Fibroblast of lung (primary cell): Measurements from ENCODE around the gene C1orf116. TPM values are rescaled to one million over a fixed set of nuclear protein-coding genes. Genes with fewer than 3 reads are reported as not detected.

Experiments
- DNase-seq, 2 donors: peaks; one replicate each; pipeline versions ENCODE4 v3.0.0 to v3.0.0-alpha.2; 2010; ENCODE audit warnings: low read depth in 2 of 2
- H2AFZ ChIP-seq: 2 replicates; pipeline ENCODE4 v1.5.1; 2012; ENCODE audit warnings: low read length, control low read depth, inconsistent platforms
- H3K27ac ChIP-seq: 2 replicates; pipeline ENCODE4 v1.5.1; 2011; ENCODE audit warnings: low read length, control low read depth; ENCODE audit not compliant: insufficient read depth
- H3K27me3 ChIP-seq: 2 replicates; pipeline ENCODE4 v1.5.1; 2011; ENCODE audit warnings: mild to moderate bottlenecking, low read length; ENCODE audit not compliant: control insufficient read depth, insufficient read depth
- H3K36me3 ChIP-seq: 2 replicates; pipeline ENCODE4 v1.5.1; 2011; ENCODE audit warnings: low read length; ENCODE audit not compliant: control insufficient read depth, insufficient read depth
- H3K4me1 ChIP-seq: 2 replicates; pipeline ENCODE4 v1.5.1; 2011; ENCODE audit warnings: low read length; ENCODE audit not compliant: control insufficient read depth, insufficient read depth; ENCODE audit errors: extremely low read depth
- H3K4me2 ChIP-seq: 2 replicates; pipeline ENCODE4 v1.5.1; 2011; ENCODE audit warnings: low read length, control low read depth; ENCODE audit not compliant: insufficient read depth; ENCODE audit errors: extremely low read depth
- H3K4me3 ChIP-seq, 4 experiments: fragments of 200-600 bp in 1 of 4; sonication (generic) in 1 of 4; replicated peaks in 1 of 4; 2 replicates each; pipeline ENCODE4 v1.5.1; 2011 to 2016; ENCODE audit warnings: low read length in 4 of 4, low read depth in 3 of 4, mild to moderate bottlenecking in 3 of 4, control low read depth in 2 of 4, inconsistent platforms in 1 of 4, mixed read lengths in 1 of 4; ENCODE audit not compliant: insufficient read depth in 1 of 4; ENCODE audit errors: control extremely low read depth in 1 of 4
- H3K79me2 ChIP-seq: 2 replicates; pipeline ENCODE4 v1.5.1; 2012; ENCODE audit warnings: mild to moderate bottlenecking, low read length, inconsistent platforms; ENCODE audit not compliant: control insufficient read depth, insufficient read depth
- H3K9ac ChIP-seq: 2 replicates; pipeline ENCODE4 v1.5.1; 2011; ENCODE audit warnings: mild to moderate bottlenecking, low read length, control low read depth; ENCODE audit not compliant: insufficient read depth
- H3K9me3 ChIP-seq: 2 replicates; pipeline ENCODE4 v1.5.1; 2012; ENCODE audit warnings: low read depth, low read length; ENCODE audit not compliant: control insufficient read depth, insufficient read depth
- H4K20me1 ChIP-seq: 2 replicates; pipeline ENCODE4 v1.5.1; 2011; ENCODE audit warnings: low read length; ENCODE audit not compliant: control insufficient read depth, insufficient read depth; ENCODE audit errors: extremely low read depth
- EZH2 ChIP-seq: IDR thresholded peaks from 2 replicates; pipeline ENCODE4 v1.5.1; 2012; ENCODE audit warnings: low read length, control low read depth, mild to moderate bottlenecking; ENCODE audit errors: missing control alignments
- polyA plus RNA-seq, 2 donors: library from polyadenylated mRNA; depleted of rRNA in 1 of 2; stranded (reverse) in 1 of 2; unstranded in 1 of 2; fragments of >200 nt; gene quantifications; 2 replicates each; pipeline ENCODE4 v1.2.1, GENCODE V29; 2011 to 2012; ENCODE audit warnings: missing spikeins in 1 of 2
- total RNA-seq: library from RNA; depleted of rRNA; stranded (reverse); fragments of >200 nt; gene quantifications from 2 replicates; pipeline ENCODE4 v1.2.1, GENCODE V29; 2014
- TF ChIP-seq, protein P1 (sequence below), 2 donors: IDR thresholded peaks in 1 of 2; conservative IDR thresholded peaks in 1 of 2; 1 replicate in 1 of 2; 2 replicates in 1 of 2; pipeline ENCODE4 v1.5.1; 2011 to 2012; ENCODE audit warnings: low read length in 2 of 2, control low read depth in 1 of 2, inconsistent platforms in 1 of 2, low read depth in 1 of 2, mild to moderate bottlenecking in 1 of 2

The C1orf116 gene
- total and polyA plus RNA-seq, 2 donors (not counting 1 experiment from before 2014, with no cell fraction given), result 0.06 TPM; not detected in 1

DNA sequence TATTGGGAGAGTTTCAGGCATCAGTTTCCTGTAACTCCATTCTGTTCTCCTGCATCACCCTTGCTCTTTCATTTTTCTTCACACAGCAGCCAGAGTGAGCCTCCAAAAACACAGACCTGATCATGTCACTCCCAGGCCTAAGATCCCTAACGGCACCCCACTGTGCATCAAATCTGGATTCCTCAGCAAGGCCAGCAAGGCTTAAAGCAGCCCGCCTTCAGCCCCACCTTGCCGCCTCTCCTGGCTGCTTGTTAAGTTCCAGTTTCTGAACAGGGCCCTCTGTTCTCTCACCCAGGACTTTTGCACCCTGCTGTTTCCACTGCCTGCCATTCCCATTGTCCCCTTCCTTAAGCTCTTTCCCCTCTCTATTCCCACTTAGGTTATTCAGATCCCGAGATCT lies 29.3 kb downstream of the C1orf116 start:
- Histone ChIP-seq H3K9me3 (no peaks in the 10 kb centered on the region), H3K27ac (no peak overlapping the region), H3K9ac (no peak overlapping the region), H3K4me2 (no peak overlapping the region), H4K20me1 (no peaks in the 10 kb centered on the region), H3K79me2 (no peaks in the 10 kb centered on the region), H3K27me3 (no peaks in the 10 kb centered on the region), H3K36me3 (no peaks in the 10 kb centered on the region), H3K4me1 (no peaks in the 10 kb centered on the region), H2AFZ (no peak overlapping the region), H3K4me3 (no peak overlapping the region)
- DNase-seq, result no peak
- TF ChIP-seq, protein P1, sequence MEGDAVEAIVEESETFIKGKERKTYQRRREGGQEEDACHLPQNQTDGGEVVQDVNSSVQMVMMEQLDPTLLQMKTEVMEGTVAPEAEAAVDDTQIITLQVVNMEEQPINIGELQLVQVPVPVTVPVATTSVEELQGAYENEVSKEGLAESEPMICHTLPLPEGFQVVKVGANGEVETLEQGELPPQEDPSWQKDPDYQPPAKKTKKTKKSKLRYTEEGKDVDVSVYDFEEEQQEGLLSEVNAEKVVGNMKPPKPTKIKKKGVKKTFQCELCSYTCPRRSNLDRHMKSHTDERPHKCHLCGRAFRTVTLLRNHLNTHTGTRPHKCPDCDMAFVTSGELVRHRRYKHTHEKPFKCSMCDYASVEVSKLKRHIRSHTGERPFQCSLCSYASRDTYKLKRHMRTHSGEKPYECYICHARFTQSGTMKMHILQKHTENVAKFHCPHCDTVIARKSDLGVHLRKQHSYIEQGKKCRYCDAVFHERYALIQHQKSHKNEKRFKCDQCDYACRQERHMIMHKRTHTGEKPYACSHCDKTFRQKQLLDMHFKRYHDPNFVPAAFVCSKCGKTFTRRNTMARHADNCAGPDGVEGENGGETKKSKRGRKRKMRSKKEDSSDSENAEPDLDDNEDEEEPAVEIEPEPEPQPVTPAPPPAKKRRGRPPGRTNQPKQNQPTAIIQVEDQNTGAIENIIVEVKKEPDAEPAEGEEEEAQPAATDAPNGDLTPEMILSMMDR (conservative IDR thresholded peaks at IDR 0.05 in 1 of 2, IDR thresholded peaks at IDR 0.05 in 1 of 2; ENCODE audit: low read depth in 1 of 2, low read length in 2 of 2), result no peak
- no peak for TF ChIP-seq EZH2

DNA sequence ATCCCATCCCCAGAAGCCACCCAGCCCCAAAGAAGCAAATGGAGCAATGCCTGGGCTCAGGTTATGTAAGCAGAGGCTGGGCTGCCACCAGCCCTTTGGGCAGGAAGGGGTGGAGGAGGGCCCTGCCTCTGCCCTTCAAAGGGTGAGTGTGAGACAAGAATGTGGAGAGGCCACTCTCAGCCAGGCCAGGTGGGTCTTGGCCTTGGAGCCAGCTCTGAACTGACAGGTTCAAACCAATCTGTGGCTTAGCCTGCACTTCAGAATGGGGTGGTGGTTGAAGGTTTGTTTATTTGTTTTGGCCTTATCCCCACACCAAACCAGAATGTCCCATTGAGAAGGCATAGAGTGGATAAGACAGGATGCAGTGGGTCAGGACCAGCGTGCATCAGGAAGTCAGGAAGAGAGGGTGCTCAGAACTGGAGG lies 29.8 kb downstream of the C1orf116 start:
- H3K27me3 ChIP-seq, result no peaks in the 10 kb centered on the region
- peak; percentile 40 to 72 for DNase-seq
- H3K27ac ChIP-seq, result no peak overlapping the region
- H3K9me3 ChIP-seq, result no peaks in the 10 kb centered on the region
- no peak overlapping the region for H3K4me3 ChIP-seq
- no peak overlapping the region for H3K9ac ChIP-seq
- no peak overlapping the region for H2AFZ ChIP-seq
- TF ChIP-seq EZH2, result no peak
- TF ChIP-seq, protein P1 (conservative IDR thresholded peaks at IDR 0.05 in 1 of 2, IDR thresholded peaks at IDR 0.05 in 1 of 2; ENCODE audit: low read depth in 1 of 2, low read length in 2 of 2), result no peak
- no peaks in the 10 kb centered on the region for H4K20me1 ChIP-seq
- no peaks in the 10 kb centered on the region for H3K36me3 ChIP-seq
- H3K4me1 ChIP-seq, result no peaks in the 10 kb centered on the region
- no peak overlapping the region for H3K4me2 ChIP-seq
- no peaks in the 10 kb centered on the region for H3K79me2 ChIP-seq

DNA sequence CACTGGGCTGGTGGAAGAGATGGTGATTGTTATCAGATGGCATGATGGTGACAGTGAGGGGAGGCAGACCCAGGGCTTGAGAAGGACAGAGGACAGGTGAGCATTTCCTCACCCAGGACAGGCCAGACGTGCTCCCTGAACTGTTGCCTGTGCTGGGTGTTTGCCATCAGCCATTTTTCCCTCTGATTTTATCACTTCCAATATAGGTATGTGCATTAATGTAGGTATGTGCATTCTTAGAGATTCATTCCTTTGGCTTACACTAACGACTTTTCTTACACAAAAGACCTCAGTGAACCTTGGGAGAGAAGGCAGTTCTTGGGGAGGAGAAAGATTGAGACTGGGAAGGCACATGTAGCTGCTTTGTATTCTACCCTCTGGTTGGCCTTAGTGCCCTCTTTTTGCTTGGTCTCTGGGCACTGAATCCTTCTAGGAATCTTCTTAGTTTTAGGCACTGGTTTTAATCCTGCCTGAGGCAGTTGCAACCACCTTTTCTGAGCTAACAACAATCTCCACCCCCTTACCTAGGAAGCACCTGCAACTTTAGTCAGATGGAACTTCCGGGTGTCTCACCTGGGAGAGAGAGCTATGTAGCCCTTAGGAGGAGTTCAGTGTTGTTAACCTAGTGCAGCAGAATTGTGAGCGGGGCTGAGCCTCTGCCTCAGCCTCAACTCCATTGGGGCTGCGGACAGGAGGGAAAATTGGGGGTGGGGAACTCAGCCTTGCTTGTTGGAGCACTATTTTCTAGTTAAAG lies 30.9 kb downstream of the C1orf116 start:
- Histone ChIP-seq H2AFZ (no peak overlapping the region), H3K36me3 (no peaks in the 10 kb centered on the region), H3K4me2 (no peak overlapping the region), H3K4me3 (no peak overlapping the region), H3K79me2 (no peaks in the 10 kb centered on the region), H3K27me3 (no peaks in the 10 kb centered on the region), H3K4me1 (no peaks in the 10 kb centered on the region), H4K20me1 (no peaks in the 10 kb centered on the region), H3K9ac (no peak overlapping the region), H3K9me3 (no peaks in the 10 kb centered on the region), H3K27ac (no peak overlapping the region)
- no peak for DNase-seq
- TF ChIP-seq, protein P1 (conservative IDR thresholded peaks at IDR 0.05 in 1 of 2, IDR thresholded peaks at IDR 0.05 in 1 of 2; ENCODE audit: low read depth in 1 of 2, low read length in 2 of 2), result no peak
- TF ChIP-seq EZH2, result no peak
